ENCODE results near the gene CCNA2.

GRCh38 chr4:121783210-121783609, 40.5 kb downstream of the CCNA2 start:
- no peak for TF ChIP-seq CTCF (conservative IDR thresholded peaks at IDR 0.05; ENCODE audit: low read length)
- no peak for TF ChIP-seq EZH2phosphoT487 (IDR thresholded peaks at IDR 0.05; ENCODE audit: borderline replicate concordance, low read depth, low read length)

All from OCI-LY7 (cell line).